Lower lobe of right lung (tissue), 2 donors: ENCODE measurements around the gene LRIT2. TPM values are rescaled to one million over a fixed set of nuclear protein-coding genes. Genes with fewer than 3 reads are reported as not detected.

ENCODE experiments used
- ATAC-seq, 2 donors: fragments of 200-7000 bp; cut with Tn5 transposase; one replicate each; pipeline ENCODE4 v1.9.1; 2020 to 2022; ENCODE audit warnings: mild to moderate bottlenecking in 2 of 2, moderate library complexity in 2 of 2
- DNase-seq: peaks from one replicate; pipeline ENCODE4 v3.0.0-alpha.2; 2020
- H3K27ac ChIP-seq: fragments of 200-600 bp; one replicate; pipeline ENCODE4 v1.8.0; 2022
- H3K27me3 ChIP-seq: fragments of 200-600 bp; one replicate; pipeline ENCODE4 v1.8.0; 2022; ENCODE audit warnings: low read depth
- H3K36me3 ChIP-seq: fragments of 200-600 bp; one replicate; pipeline ENCODE4 v1.8.0; 2022; ENCODE audit warnings: mild to moderate bottlenecking
- H3K4me1 ChIP-seq: fragments of 200-600 bp; one replicate; pipeline ENCODE4 v1.8.0; 2022
- H3K4me3 ChIP-seq: fragments of 200-600 bp; one replicate; pipeline ENCODE4 v1.8.0; 2022; ENCODE audit warnings: mild to moderate bottlenecking
- H3K9me3 ChIP-seq: fragments of 200-600 bp; one replicate; pipeline ENCODE4 v1.8.0; 2022
- intact Hi-C: fragments of 100-400 bp; cut with DNase I; formaldehyde crosslinking; loops from one replicate; pipeline ENCODE4 v1.11.0; 2022
- total RNA-seq: library from RNA; stranded (reverse); fragmentation: NEBNext Ultra II Directional; extraction: Animal tissue kit (Norgen Biotek cat#: 25700); gene quantifications from one replicate; pipeline ENCODE4 v1.2.1, GENCODE V29; 2021
- TF ChIP-seq, protein P1 (sequence below): fragments of 200-600 bp; IDR thresholded peaks from one replicate; pipeline ENCODE4 v1.8.0; 2022; ENCODE audit warnings: antibody characterized with exemption, mild to moderate bottlenecking
- donor health status: DM: no; HTN: yes; CAD: no; lungs with severe emphysema.

LRIT2 gene
- total RNA-seq, 1 donor from 2014 or later: not detected

DNA sequence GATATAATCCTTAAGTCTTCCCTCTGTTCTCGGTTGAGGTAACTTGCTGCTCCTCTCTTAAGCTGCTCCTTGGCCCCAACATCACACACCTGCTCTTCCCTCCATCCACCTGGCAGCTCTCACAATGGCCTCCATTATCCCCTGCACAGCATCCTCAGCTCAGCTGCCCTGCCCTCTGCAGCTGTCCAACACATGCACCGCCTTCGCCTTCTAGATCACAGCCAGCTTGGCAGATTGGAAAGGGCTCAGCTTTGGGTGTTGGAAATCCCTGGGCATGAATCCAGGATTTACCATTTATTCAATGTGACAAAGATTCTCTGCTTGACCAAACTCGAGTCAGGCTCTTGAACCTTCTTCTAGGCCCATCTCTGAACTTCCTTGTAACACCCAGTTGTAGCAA, 40.1 kb upstream of the LRIT2 start:
- DNase-seq (no peak), ATAC-seq (no peak)
- intact Hi-C loops: loop anchor here (5.0 to 10.0 kb wide), 2 partner anchors 109 to 272 kb away; no protein-coding TSS in a partner anchor
- Histone ChIP-seq H3K36me3 (no peaks in the 10 kb centered on the region), H3K4me1 (peaks cover 14% of the 10 kb centered on the region), H3K9me3 (no peaks in the 10 kb centered on the region), H3K27ac (no peak overlapping the region), H3K27me3 (peaks cover 3% of the 10 kb centered on the region), H3K4me3 (no peak overlapping the region)
- TF ChIP-seq, protein P1, sequence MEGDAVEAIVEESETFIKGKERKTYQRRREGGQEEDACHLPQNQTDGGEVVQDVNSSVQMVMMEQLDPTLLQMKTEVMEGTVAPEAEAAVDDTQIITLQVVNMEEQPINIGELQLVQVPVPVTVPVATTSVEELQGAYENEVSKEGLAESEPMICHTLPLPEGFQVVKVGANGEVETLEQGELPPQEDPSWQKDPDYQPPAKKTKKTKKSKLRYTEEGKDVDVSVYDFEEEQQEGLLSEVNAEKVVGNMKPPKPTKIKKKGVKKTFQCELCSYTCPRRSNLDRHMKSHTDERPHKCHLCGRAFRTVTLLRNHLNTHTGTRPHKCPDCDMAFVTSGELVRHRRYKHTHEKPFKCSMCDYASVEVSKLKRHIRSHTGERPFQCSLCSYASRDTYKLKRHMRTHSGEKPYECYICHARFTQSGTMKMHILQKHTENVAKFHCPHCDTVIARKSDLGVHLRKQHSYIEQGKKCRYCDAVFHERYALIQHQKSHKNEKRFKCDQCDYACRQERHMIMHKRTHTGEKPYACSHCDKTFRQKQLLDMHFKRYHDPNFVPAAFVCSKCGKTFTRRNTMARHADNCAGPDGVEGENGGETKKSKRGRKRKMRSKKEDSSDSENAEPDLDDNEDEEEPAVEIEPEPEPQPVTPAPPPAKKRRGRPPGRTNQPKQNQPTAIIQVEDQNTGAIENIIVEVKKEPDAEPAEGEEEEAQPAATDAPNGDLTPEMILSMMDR: no peak

DNA sequence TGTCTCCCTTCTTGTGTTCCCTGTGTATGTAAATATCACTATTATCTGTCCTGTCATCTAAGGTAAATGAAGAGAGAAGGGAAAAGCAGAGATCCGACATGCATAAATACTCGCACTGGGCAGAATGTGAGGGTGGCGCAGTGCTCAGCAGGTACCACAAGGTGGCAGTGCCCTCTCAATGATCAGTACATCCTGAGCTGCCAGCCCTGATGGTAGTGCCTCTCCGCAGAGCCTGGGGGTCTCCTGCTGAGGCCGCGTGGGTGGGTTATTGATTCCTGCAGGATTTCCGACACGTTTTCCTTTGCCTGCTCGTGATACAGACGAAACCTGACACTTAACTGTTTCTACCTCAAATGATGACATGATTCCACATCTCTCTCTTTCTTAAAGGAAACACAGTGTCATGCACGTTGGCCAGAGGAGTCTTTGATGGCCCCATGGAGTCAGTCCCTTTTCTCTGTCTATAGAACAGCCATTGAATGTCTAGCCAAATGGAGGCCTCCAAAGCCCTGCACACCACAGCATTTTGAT, 39.3 kb upstream of the LRIT2 start:
- DNase-seq (peak; percentile 70), ATAC-seq (peak; percentile 85 to 93)
- TF ChIP-seq, protein P1: peak; percentile 90
- Histone ChIP-seq H3K27ac (no peak overlapping the region), H3K36me3 (no peaks in the 10 kb centered on the region), H3K9me3 (no peaks in the 10 kb centered on the region), H3K27me3 (peaks cover 8% of the 10 kb centered on the region), H3K4me1 (peaks cover 14% of the 10 kb centered on the region), H3K4me3 (no peak overlapping the region)
- intact Hi-C loops: loop anchor here (5.0 to 10.0 kb wide), 2 partner anchors 110 to 273 kb away; no protein-coding TSS in a partner anchor

DNA sequence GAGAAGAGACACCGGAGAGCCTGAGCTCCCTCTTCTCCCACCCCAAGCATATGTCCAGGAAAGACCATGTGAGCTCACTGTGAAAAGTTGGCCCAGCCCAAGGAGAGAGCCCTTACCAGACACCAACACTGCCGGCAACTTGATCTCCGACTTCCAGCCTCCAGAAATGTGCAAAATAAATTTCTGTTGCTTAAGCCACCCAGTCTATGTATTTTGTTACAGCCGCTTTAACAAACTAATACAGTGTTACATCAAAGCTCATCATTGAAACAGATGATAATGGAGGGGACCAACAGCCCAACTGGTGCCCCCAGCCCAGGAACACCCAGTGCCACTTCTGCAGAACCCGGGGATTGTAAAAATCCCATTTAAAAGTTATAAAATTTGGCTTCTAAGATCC, 38.4 kb upstream of the LRIT2 start:
- intact Hi-C loops: loop anchor here (10.0 kb wide), 1 partner anchor 111 kb away; no protein-coding TSS in a partner anchor
- H3K27ac ChIP-seq: no peak overlapping the region
- peaks cover 8% of the 10 kb centered on the region for H3K27me3 ChIP-seq
- no peak overlapping the region for H3K4me3 ChIP-seq
- DNase-seq (no peak), ATAC-seq (no peak)
- H3K4me1 ChIP-seq: peaks cover 14% of the 10 kb centered on the region
- no peaks in the 10 kb centered on the region for H3K9me3 ChIP-seq
- TF ChIP-seq, protein P1: no peak
- H3K36me3 ChIP-seq: no peaks in the 10 kb centered on the region

DNA sequence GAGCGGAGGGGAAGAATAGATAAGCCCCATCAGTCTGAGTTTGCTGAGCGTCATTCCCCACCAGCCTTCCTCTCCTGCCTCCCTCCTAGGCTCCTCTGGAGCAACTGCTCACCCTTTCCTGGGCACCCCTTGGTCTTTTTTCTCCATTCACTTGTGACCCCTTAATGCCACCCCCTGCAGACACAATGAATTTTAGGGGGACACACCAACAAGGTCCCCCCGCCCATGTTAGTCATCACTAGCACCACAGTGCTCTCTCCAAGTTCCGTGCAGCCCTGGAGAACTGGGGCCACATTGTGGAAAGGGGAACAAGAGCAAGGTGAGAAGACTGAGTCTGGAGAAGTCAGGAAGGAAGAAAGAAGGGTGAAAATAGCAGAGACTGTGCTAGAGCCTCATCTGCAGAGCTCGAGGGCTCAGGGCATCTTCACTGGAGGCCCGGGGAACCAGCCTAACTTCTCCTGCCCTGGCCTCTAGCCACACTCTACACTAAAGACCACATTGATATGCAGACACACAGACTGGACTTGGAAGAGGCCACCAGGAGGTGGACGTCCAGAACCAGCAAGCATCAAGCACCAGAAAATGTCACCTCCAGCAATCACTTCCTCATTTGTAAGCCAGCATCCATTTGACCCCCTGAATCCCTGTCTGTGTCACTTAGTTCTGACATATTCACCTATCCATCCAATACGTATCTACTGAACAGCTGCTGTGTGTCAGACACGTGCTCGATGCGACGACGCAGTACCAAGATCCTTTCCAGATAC, 37.0 kb upstream of the LRIT2 start:
- Histone ChIP-seq H3K27ac (no peak overlapping the region), H3K9me3 (no peaks in the 10 kb centered on the region), H3K36me3 (no peaks in the 10 kb centered on the region), H3K27me3 (peaks cover 8% of the 10 kb centered on the region), H3K4me1 (peaks cover 6% of the 10 kb centered on the region), H3K4me3 (no peak overlapping the region)
- intact Hi-C loops: loop anchor here (10.0 kb wide), 1 partner anchor 112 kb away; no protein-coding TSS in a partner anchor
- ATAC-seq (no peak), DNase-seq (no peak)
- TF ChIP-seq, protein P1: no peak

DNA sequence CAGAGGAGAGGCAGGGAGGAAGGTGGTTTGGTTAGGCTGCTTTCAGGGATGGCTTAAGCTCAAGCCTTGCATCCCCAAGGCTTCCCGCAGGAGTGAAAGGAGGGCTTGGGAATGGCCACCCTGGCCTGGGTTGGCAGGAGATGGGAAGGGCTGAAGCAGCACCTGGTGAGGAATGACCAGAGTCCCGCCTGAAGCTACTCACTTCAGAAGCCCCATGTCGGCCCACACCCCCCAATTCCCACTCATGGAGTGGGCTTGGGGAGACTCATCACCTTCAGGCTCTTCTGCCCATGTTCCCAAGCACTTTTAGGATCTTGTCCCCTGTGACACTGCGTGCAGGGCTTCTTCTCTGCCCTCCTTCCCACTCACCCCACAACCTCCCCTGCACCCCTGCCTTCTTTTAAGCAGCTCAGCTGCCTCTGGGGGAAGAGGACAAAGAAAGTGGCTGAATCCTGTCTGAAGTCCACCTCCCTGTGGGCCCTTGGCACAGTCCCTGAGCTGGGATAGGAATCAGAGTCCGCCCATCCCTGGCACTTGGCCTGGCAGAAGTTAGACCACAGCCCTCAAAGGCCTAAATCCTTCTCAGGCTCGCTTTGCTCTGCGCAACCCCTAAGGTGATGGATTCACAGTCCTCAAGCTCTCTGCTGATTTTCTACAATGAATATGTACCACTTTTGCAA, 36.0 kb upstream of the LRIT2 start:
- H3K9me3 ChIP-seq: no peaks in the 10 kb centered on the region
- TF ChIP-seq, protein P1: no peak
- DNase-seq: no peak
- intact Hi-C loops: loop anchor here (10.0 kb wide), 1 partner anchor 113 kb away; no protein-coding TSS in a partner anchor
- no peaks in the 10 kb centered on the region for H3K36me3 ChIP-seq
- peaks cover 8% of the 10 kb centered on the region for H3K27me3 ChIP-seq
- H3K27ac ChIP-seq: no peak overlapping the region
- no peak for ATAC-seq
- no peak overlapping the region for H3K4me3 ChIP-seq
- peaks cover 6% of the 10 kb centered on the region for H3K4me1 ChIP-seq
